Mesendoderm (in vitro differentiated cells): Measurements from ENCODE around the gene AKAP6.

Source experiments
- DNase-seq: peaks from one replicate; pipeline ENCODE4 v3.0.0; 2013
- H2AK5ac ChIP-seq: 2 replicates; pipeline ENCODE4 v1.6.1; 2013; ENCODE audit warnings: low read length, inconsistent platforms
- H2BK120ac ChIP-seq: 2 replicates; pipeline ENCODE4 v1.6.1; 2013; ENCODE audit warnings: low read depth, mild to moderate bottlenecking, low read length, moderate library complexity, mixed read lengths
- H2BK15ac ChIP-seq: replicated peaks from 2 replicates; pipeline ENCODE4 v1.6.1; 2013; ENCODE audit warnings: low read depth, mild to moderate bottlenecking, moderate library complexity
- H2BK5ac ChIP-seq: 2 replicates; pipeline ENCODE4 v1.6.1; 2013; ENCODE audit warnings: low read length, inconsistent platforms
- H3K18ac ChIP-seq: 2 replicates; pipeline ENCODE4 v1.6.1; 2013; ENCODE audit warnings: mild to moderate bottlenecking, low read length, mixed read lengths
- H3K23ac ChIP-seq: one replicate; pipeline ENCODE4 v1.6.1; 2013; ENCODE audit warnings: low read length
- H3K27ac ChIP-seq: 2 replicates; pipeline ENCODE4 v1.5.1; 2013; ENCODE audit warnings: low read depth, mild to moderate bottlenecking, inconsistent platforms, low read length, moderate library complexity
- H3K27me3 ChIP-seq: 2 replicates; pipeline ENCODE4 v1.6.1; 2013; ENCODE audit warnings: low read length, control low read depth, mild to moderate bottlenecking, inconsistent platforms; ENCODE audit not compliant: insufficient read depth, poor library complexity
- H3K36me3 ChIP-seq: 2 replicates; pipeline ENCODE4 v1.6.1; 2013; ENCODE audit warnings: low read length, inconsistent platforms; ENCODE audit not compliant: control insufficient read depth, insufficient read depth
- H3K4ac ChIP-seq: one replicate; pipeline ENCODE4 v1.6.1; 2013; ENCODE audit warnings: low read depth, mild to moderate bottlenecking, low read length, moderate library complexity
- H3K4me1 ChIP-seq: 2 replicates; pipeline ENCODE4 v1.6.1; 2013; ENCODE audit warnings: low read depth, low read length, inconsistent platforms; ENCODE audit not compliant: control insufficient read depth
- H3K4me2 ChIP-seq: 2 replicates; pipeline ENCODE4 v1.6.1; 2013; ENCODE audit warnings: low read length
- H3K4me3 ChIP-seq: 2 replicates; pipeline ENCODE4 v1.5.1; 2013; ENCODE audit warnings: mild to moderate bottlenecking, low read length
- H3K56ac ChIP-seq: one replicate; pipeline ENCODE4 v1.6.1; 2013; ENCODE audit warnings: low read length
- H3K79me1 ChIP-seq: 2 replicates; pipeline ENCODE4 v1.6.1; 2013; ENCODE audit warnings: low read length, inconsistent platforms
- H3K79me2 ChIP-seq: 2 replicates; pipeline ENCODE4 v1.6.1; 2013; ENCODE audit warnings: mild to moderate bottlenecking, low read length; ENCODE audit not compliant: control insufficient read depth, insufficient read depth
- H3K9ac ChIP-seq: 2 replicates; pipeline ENCODE4 v1.6.1; 2013; ENCODE audit warnings: low read length, inconsistent platforms
- H4K5ac ChIP-seq: one replicate; pipeline ENCODE4 v1.6.1; 2013; ENCODE audit warnings: low read length
- H4K8ac ChIP-seq: one replicate; pipeline ENCODE4 v1.6.1; 2013; ENCODE audit warnings: low read depth, mild to moderate bottlenecking, control low read depth, low read length, moderate library complexity
- WGBS: extraction: QIAGEN DNeasy Blood & Tissue Kit; methylation state at CpG from one replicate; pipeline ENCODE4 v1.1.7; 2013; ENCODE audit warnings: low lambda C conversion rate, missing lambda C conversion rate; ENCODE audit not compliant: insufficient coverage; ENCODE audit errors: extremely low coverage; 5-methylcytosine and 5-hydroxymethylcytosine counted together

The AKAP6 gene

GRCh38 chr14:32706721-32707519, 377.8 kb downstream of the AKAP6 start:
- H3K56ac ChIP-seq, result no peak overlapping the region
- no peak overlapping the region for H2AK5ac ChIP-seq
- H3K27ac ChIP-seq, result no peak overlapping the region
- no peak overlapping the region for H3K9ac ChIP-seq
- no peaks in the 10 kb centered on the region for H3K79me2 ChIP-seq
- no peaks in the 10 kb centered on the region for H3K79me1 ChIP-seq
- no peaks in the 10 kb centered on the region for H3K4me1 ChIP-seq
- no peak overlapping the region for H2BK15ac ChIP-seq
- H2BK120ac ChIP-seq, result no peak overlapping the region
- H3K36me3 ChIP-seq, result no peaks in the 10 kb centered on the region
- no peak overlapping the region for H3K18ac ChIP-seq
- no peak overlapping the region for H4K8ac ChIP-seq
- no peak for DNase-seq
- H2BK5ac ChIP-seq, result no peak overlapping the region
- H3K4me3 ChIP-seq, result no peak overlapping the region
- no peaks in the 10 kb centered on the region for H3K27me3 ChIP-seq
- no peak overlapping the region for H3K4me2 ChIP-seq
- H4K5ac ChIP-seq, result no peak overlapping the region
- H3K23ac ChIP-seq, result no peak overlapping the region
- no peak overlapping the region for H3K4ac ChIP-seq
- WGBS, result no CpG with 5 or more reads among the region's 1 CpG

DNA sequence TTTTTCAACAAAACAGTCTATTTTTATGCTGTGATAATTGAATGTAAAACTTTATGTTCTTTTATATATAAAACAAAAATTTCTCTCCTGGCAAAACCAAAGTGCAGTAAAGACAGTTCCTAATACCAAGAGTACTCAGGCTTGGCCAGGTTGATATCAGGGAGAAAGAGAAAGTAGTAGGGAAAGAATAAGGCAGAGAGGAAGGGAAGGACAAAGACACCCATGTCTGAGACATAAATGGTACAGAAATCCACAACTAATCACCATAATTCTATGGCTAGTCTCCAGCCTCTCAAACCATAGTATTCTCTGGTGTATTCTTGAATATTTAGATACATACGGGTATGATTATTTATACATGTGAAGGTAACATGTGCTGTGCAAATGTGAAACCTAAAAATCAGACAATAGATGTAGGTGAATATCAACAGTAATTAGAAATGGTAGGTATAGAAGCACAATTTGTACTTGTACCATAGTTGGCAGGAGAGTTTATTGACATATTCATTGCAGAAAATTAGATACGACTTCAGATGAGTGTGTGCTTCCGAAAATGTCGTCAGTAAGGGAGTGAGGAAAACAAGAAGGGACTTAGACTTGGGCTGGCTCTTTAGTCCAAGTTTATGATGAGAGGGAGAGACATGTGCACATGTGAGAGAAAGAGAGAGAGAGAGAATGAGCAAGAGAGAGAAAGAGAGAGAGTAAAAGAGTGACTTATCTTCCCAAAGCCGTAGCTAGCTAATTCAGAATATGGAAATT, 378.8 kb downstream of the AKAP6 start:
- Histone ChIP-seq H3K9ac (no peak overlapping the region), H3K4me1 (no peaks in the 10 kb centered on the region), H3K36me3 (no peaks in the 10 kb centered on the region), H2AK5ac (no peak overlapping the region), H3K27me3 (no peaks in the 10 kb centered on the region), H2BK120ac (no peak overlapping the region), H2BK5ac (no peak overlapping the region), H3K23ac (no peak overlapping the region), H2BK15ac (no peak overlapping the region), H3K4ac (no peak overlapping the region), H3K79me1 (no peaks in the 10 kb centered on the region), H4K5ac (no peak overlapping the region), H3K27ac (no peak overlapping the region), H3K18ac (no peak overlapping the region), H4K8ac (no peak overlapping the region), H3K4me3 (no peak overlapping the region), H3K4me2 (no peak overlapping the region), H3K56ac (no peak overlapping the region), H3K79me2 (no peaks in the 10 kb centered on the region)
- DNase-seq, result no peak
- WGBS, result no CpG with 5 or more reads among the region's 5 CpGs

GRCh38 chr14:32709027-32709426, 379.9 kb downstream of the AKAP6 start:
- no CpG with 5 or more reads among the region's 4 CpGs for WGBS
- no peaks in the 10 kb centered on the region for H3K79me2 ChIP-seq
- no peak overlapping the region for H3K4ac ChIP-seq
- no peak overlapping the region for H3K4me3 ChIP-seq
- H3K4me2 ChIP-seq, result no peak overlapping the region
- H2BK120ac ChIP-seq, result no peak overlapping the region
- no peak overlapping the region for H2AK5ac ChIP-seq
- H2BK15ac ChIP-seq, result no peak overlapping the region
- no peak overlapping the region for H4K8ac ChIP-seq
- H4K5ac ChIP-seq, result no peak overlapping the region
- H3K27me3 ChIP-seq, result no peaks in the 10 kb centered on the region
- no peak overlapping the region for H2BK5ac ChIP-seq
- no peak overlapping the region for H3K23ac ChIP-seq
- H3K36me3 ChIP-seq, result no peaks in the 10 kb centered on the region
- H3K9ac ChIP-seq, result no peak overlapping the region
- H3K79me1 ChIP-seq, result no peaks in the 10 kb centered on the region
- H3K18ac ChIP-seq, result no peak overlapping the region
- H3K27ac ChIP-seq, result no peak overlapping the region
- DNase-seq, result no peak
- H3K56ac ChIP-seq, result no peak overlapping the region
- H3K4me1 ChIP-seq, result no peaks in the 10 kb centered on the region

- H3K36me3 ChIP-seq, result no peaks in the 10 kb centered on the region
- no peak for DNase-seq
- no CpG with 5 or more reads among the region's 7 CpGs for WGBS
- no peak overlapping the region for H3K56ac ChIP-seq
- no peaks in the 10 kb centered on the region for H3K27me3 ChIP-seq
- H2BK15ac ChIP-seq, result no peak overlapping the region
- H3K4ac ChIP-seq, result no peak overlapping the region
- H3K4me2 ChIP-seq, result no peak overlapping the region
- H3K4me3 ChIP-seq, result no peak overlapping the region
- H3K9ac ChIP-seq, result no peak overlapping the region
- H4K5ac ChIP-seq, result no peak overlapping the region
- H3K27ac ChIP-seq, result no peak overlapping the region
- no peak overlapping the region for H4K8ac ChIP-seq
- no peak overlapping the region for H2AK5ac ChIP-seq
- no peak overlapping the region for H2BK5ac ChIP-seq
- H3K23ac ChIP-seq, result no peak overlapping the region
- H3K4me1 ChIP-seq, result no peaks in the 10 kb centered on the region
- H2BK120ac ChIP-seq, result no peak overlapping the region
- H3K79me2 ChIP-seq, result no peaks in the 10 kb centered on the region
- H3K18ac ChIP-seq, result no peak overlapping the region
- no peaks in the 10 kb centered on the region for H3K79me1 ChIP-seq
These were observed 381.2 kb downstream of the AKAP6 start for GRCh38 chr14:32710231-32710671.

DNA sequence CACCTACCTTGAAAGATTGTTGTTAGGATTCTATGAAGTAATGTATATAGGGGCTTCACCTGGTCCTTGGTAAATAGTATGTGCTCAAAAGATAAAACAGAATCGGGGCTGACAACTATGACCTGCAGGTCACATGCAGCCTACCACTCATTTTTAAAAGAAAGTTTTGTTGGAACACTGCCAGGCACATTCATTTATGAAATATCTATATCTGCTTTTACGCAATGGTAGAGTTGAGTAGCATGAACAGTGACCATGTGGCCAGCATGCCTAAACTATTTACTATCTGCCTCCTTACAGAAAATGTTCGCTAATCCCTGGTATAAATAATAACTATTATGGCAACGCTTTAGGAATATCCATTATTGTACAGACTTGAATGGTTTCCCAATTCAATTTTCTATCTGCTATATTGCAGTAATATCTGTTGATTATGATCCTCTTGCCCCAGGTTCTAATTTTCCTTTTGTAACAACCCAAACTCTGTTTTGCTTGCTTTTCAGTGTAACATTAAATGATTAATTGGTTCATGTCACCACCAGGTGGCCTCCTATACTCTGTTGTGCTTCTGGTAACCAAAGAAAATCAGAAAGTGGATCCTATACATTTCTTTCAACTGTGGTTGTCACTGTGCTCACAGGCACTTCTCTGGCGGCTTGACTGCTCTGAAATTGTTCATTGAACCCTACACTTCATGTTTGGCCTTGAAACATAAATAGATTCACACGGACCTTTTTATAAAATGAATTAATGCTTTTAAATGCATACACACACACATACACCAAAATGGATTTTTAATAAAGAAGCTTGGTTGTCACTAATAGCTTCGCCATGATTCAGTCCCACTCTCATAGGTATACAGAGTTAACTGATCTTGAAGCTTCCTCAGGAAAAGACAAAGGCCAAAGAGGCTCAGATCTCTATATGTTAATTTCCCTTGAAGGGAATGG, 381.9 kb downstream of the AKAP6 start:
- Histone ChIP-seq H3K27ac (no peak overlapping the region), H3K79me2 (no peaks in the 10 kb centered on the region), H2BK15ac (no peak overlapping the region), H3K4me1 (no peaks in the 10 kb centered on the region), H4K5ac (no peak overlapping the region), H3K79me1 (no peaks in the 10 kb centered on the region), H3K18ac (no peak overlapping the region), H4K8ac (no peak overlapping the region), H2AK5ac (no peak overlapping the region), H3K36me3 (no peaks in the 10 kb centered on the region), H3K4ac (no peak overlapping the region), H2BK5ac (no peak overlapping the region), H3K4me2 (no peak overlapping the region), H3K4me3 (no peak overlapping the region), H3K9ac (no peak overlapping the region), H2BK120ac (no peak overlapping the region), H3K56ac (no peak overlapping the region), H3K27me3 (no peaks in the 10 kb centered on the region), H3K23ac (no peak overlapping the region)
- WGBS, result no CpG with 5 or more reads among the region's 7 CpGs
- peak; percentile 63 for DNase-seq
